D341Med (cell line): ENCODE measurements around the gene SGSM2.

ENCODE experiments used
- DNase-seq: peaks from one replicate; pipeline ENCODE4 v3.0.0; 2012; ENCODE audit warnings: low spot score

SGSM2 gene

GRCh38 chr17:2337544-2338314 is 428 bp downstream of the SGSM2 start:
- DNase-seq, result peak; percentile 80

- no peak for DNase-seq
These were observed 985 bp downstream of the SGSM2 start for GRCh38 chr17:2338315-2338657.

GRCh38 chr17:2343421-2343820 is 6.1 kb downstream of the SGSM2 start:
- no peak for DNase-seq

- no peak for DNase-seq
These were observed 7.2 kb downstream of the SGSM2 start for GRCh38 chr17:2344528-2344927.

GRCh38 chr17:2346475-2346874 is 9.2 kb downstream of the SGSM2 start:
- DNase-seq, result no peak

GRCh38 chr17:2347805-2348685 is 10.7 kb downstream of the SGSM2 start:
- DNase-seq, result peak; percentile 75

GRCh38 chr17:2351269-2351668 is 14.0 kb downstream of the SGSM2 start:
- no peak for DNase-seq

GRCh38 chr17:2354311-2354710 is 17.0 kb downstream of the SGSM2 start:
- no peak for DNase-seq

- DNase-seq, result no peak
These were observed 19.9 kb downstream of the SGSM2 start for GRCh38 chr17:2357237-2357636.

GRCh38 chr17:2357931-2358434 is 20.7 kb downstream of the SGSM2 start:
- DNase-seq, result no peak

- DNase-seq, result no peak
These were observed 23.9 kb downstream of the SGSM2 start for GRCh38 chr17:2361010-2361760.

- DNase-seq, result no peak
These were observed 24.7 kb downstream of the SGSM2 start for GRCh38 chr17:2362016-2362415.

GRCh38 chr17:2362416-2362815 is 25.1 kb downstream of the SGSM2 start:
- DNase-seq, result no peak

GRCh38 chr17:2362881-2363280 is 25.6 kb downstream of the SGSM2 start:
- DNase-seq, result no peak

- DNase-seq, result no peak
These were observed 26.0 kb downstream of the SGSM2 start for GRCh38 chr17:2363318-2363717.

GRCh38 chr17:2363851-2364762 is 26.8 kb downstream of the SGSM2 start:
- no peak for DNase-seq

- DNase-seq, result no peak
These were observed 27.4 kb downstream of the SGSM2 start for GRCh38 chr17:2364763-2365116.

- no peak for DNase-seq
These were observed 27.8 kb downstream of the SGSM2 start for GRCh38 chr17:2365132-2365531.

GRCh38 chr17:2366747-2367494 is 29.6 kb downstream of the SGSM2 start:
- no peak for DNase-seq

GRCh38 chr17:2368359-2368758 is 31.1 kb downstream of the SGSM2 start:
- DNase-seq, result no peak

GRCh38 chr17:2369039-2369438 is 31.7 kb downstream of the SGSM2 start:
- DNase-seq, result no peak
